Tibial nerve (tissue), 4 donors: ENCODE measurements around the gene VSIG4. TPM values are rescaled to one million over a fixed set of nuclear protein-coding genes. Genes with fewer than 3 reads are reported as not detected.

Source experiments
- DNase-seq, 2 donors: peaks; one replicate each; pipeline ENCODE4 v3.0.0-alpha.2; 2019; ENCODE audit warnings: low spot score in 2 of 2
- H3K27ac ChIP-seq, 4 donors: fragments of 200-600 bp; sonication (generic) in 3 of 4; one replicate each; pipeline ENCODE4 v1.5.1; 2017 to 2019; ENCODE audit warnings: mild to moderate bottlenecking in 1 of 4
- H3K27me3 ChIP-seq, 2 donors: fragments of 200-600 bp; sonication (generic) in 1 of 2; one replicate each; pipeline versions ENCODE4 v1.5.1 to v1.6.0; 2017 to 2019
- H3K36me3 ChIP-seq, 3 donors: fragments of 200-600 bp; sonication (generic); one replicate each; pipeline ENCODE4 v1.5.1; 2018 to 2019
- H3K4me1 ChIP-seq, 4 donors: fragments of 200-600 bp; sonication (generic) in 3 of 4; one replicate each; pipeline ENCODE4 v1.5.1; 2017 to 2019
- H3K4me3 ChIP-seq, 4 donors: fragments of 200-600 bp; sonication (generic) in 3 of 4; one replicate each; pipeline ENCODE4 v1.5.1; 2017 to 2019; ENCODE audit warnings: mild to moderate bottlenecking in 1 of 4, moderate library complexity in 1 of 4
- H3K9me3 ChIP-seq, 4 donors: fragments of 200-600 bp; sonication (generic) in 3 of 4; one replicate each; pipeline ENCODE4 v1.5.1; 2017 to 2019
- CTCF ChIP-seq, 5 experiments: fragments of 200-600 bp in 3 of 5; fragments of 450-650 bp in 2 of 5; sonication (generic) in 3 of 5; IDR thresholded peaks; one replicate each; pipeline ENCODE4 v1.5.1; 2016 to 2019; ENCODE audit warnings: antibody characterized with exemption in 5 of 5, mild to moderate bottlenecking in 3 of 5, moderate library complexity in 2 of 5
- EP300 ChIP-seq, 2 donors: sonication (generic); formaldehyde crosslinking; IDR thresholded peaks; one replicate each; pipeline ENCODE4 v1.6.1; 2017; ENCODE audit warnings: antibody characterized with exemption in 2 of 2, mild to moderate bottlenecking in 1 of 2
- POLR2A ChIP-seq, 2 donors: fragments of 450-650 bp; IDR thresholded peaks; one replicate each; pipeline ENCODE4 v1.6.1; 2017; ENCODE audit warnings: antibody characterized with exemption in 2 of 2, mild to moderate bottlenecking in 2 of 2, moderate library complexity in 2 of 2
- WGBS, 2 donors: methylation state at CpG; one replicate each; pipeline ENCODE4 v1.1.5; 2018; 5-methylcytosine and 5-hydroxymethylcytosine counted together
- total RNA-seq, 4 donors: library from RNA; depleted of rRNA; stranded (reverse); fragments of >200 nt; gene quantifications; one replicate each; pipeline ENCODE4 v1.1.0, GENCODE V29; 2016

Gene VSIG4
- total RNA-seq, 4 donors from 2014 or later, result 81.3 to 283 (median 101) TPM

- Histone ChIP-seq H3K27me3 (no peaks in the 10 kb centered on the region), H3K4me1 (peaks cover 0 to 9% (median 0%) of the 10 kb centered on the region in 4 donors), H3K27ac (no peak overlapping the region), H3K36me3 (no peaks in the 10 kb centered on the region), H3K9me3 (no peaks in the 10 kb centered on the region), H3K4me3 (no peak overlapping the region)
- DNase-seq, result no peak
- 87 to 100% methylated on average over 1 of the region's 1 CpG for WGBS, 2 donors
- TF ChIP-seq EP300 (IDR thresholded peaks at IDR 0.05) (no peak), POLR2A (IDR thresholded peaks at IDR 0.05) (no peak), CTCF (IDR thresholded peaks at IDR 0.05) (no peak)
Observed at GRCh38 chrX:66036231-66036630, 3.6 kb downstream of the VSIG4 start.

GRCh38 chrX:66035667-66036066 is 4.2 kb downstream of the VSIG4 start:
- Histone ChIP-seq H3K36me3 (no peaks in the 10 kb centered on the region), H3K27me3 (peaks cover 0 to 4% of the 10 kb centered on the region in 2 donors), H3K4me3 (no peak overlapping the region), H3K9me3 (no peaks in the 10 kb centered on the region), H3K27ac (no peak overlapping the region), H3K4me1 (peaks cover 0 to 9% (median 0%) of the 10 kb centered on the region in 4 donors)
- TF ChIP-seq CTCF (IDR thresholded peaks at IDR 0.05) (no peak), POLR2A (IDR thresholded peaks at IDR 0.05) (no peak), EP300 (IDR thresholded peaks at IDR 0.05) (no peak)
- DNase-seq, result no peak

- TF ChIP-seq POLR2A (IDR thresholded peaks at IDR 0.05) (no peak), EP300 (IDR thresholded peaks at IDR 0.05) (no peak), CTCF (IDR thresholded peaks at IDR 0.05) (peak in 4 of 5 experiments; percentile 15 to 50 (median 36))
- Histone ChIP-seq H3K4me1 (peaks cover 0 to 6% (median 0%) of the 10 kb centered on the region in 4 donors), H3K36me3 (no peaks in the 10 kb centered on the region), H3K4me3 (no peak overlapping the region), H3K27me3 (peaks cover 0 to 13% of the 10 kb centered on the region in 2 donors), H3K9me3 (no peaks in the 10 kb centered on the region), H3K27ac (no peak overlapping the region)
- WGBS, 2 donors, result 46 to 53% methylated on average over 7 of the region's 7 CpGs
- DNase-seq, result no peak
Observed at GRCh38 chrX:66030505-66031317, 9.2 kb downstream of the VSIG4 start.

- WGBS, 2 donors, result 63 to 68% methylated on average over 2 of the region's 2 CpGs
- H3K4me1 ChIP-seq, result no peaks in the 10 kb centered on the region
Observed at GRCh38 chrX:66028936-66029335, 10.9 kb downstream of the VSIG4 start.

More at GRCh38 chrX:66028936-66029335, 10.9 kb downstream of the VSIG4 start:
- H3K27me3 ChIP-seq, result peaks cover 0 to 13% of the 10 kb centered on the region in 2 donors
- no peaks in the 10 kb centered on the region for H3K36me3 ChIP-seq
- no peak overlapping the region for H3K4me3 ChIP-seq
- no peak overlapping the region for H3K27ac ChIP-seq
- TF ChIP-seq CTCF (IDR thresholded peaks at IDR 0.05) (no peak), EP300 (IDR thresholded peaks at IDR 0.05) (no peak), POLR2A (IDR thresholded peaks at IDR 0.05) (no peak)
- H3K9me3 ChIP-seq, result no peaks in the 10 kb centered on the region
- no peak for DNase-seq
